H1 (cell line): ENCODE measurements around the gene BRSK2. TPM values are rescaled to one million over a fixed set of nuclear protein-coding genes. Genes with fewer than 3 reads are reported as not detected.

Experiments used
- ATF2 ChIP-seq: IDR thresholded peaks from 2 replicates; pipeline ENCODE4 v1.6.1; 2012; ENCODE audit warnings: low read length, inconsistent platforms
- CTCF ChIP-seq, 3 experiments: IDR thresholded peaks; 1 replicate in 2 of 3; 2 replicates in 1 of 3; pipeline versions ENCODE4 v1.5.1 to v1.6.1; 2011; ENCODE audit warnings: low read length in 3 of 3, mild to moderate bottlenecking in 3 of 3, inconsistent platforms in 2 of 3, low read depth in 1 of 3, moderate library complexity in 1 of 3; ENCODE audit not compliant: insufficient read depth in 1 of 3; ENCODE audit errors: control extremely low read depth in 1 of 3
- EP300 ChIP-seq, 2 experiments: IDR thresholded peaks; 1 replicate in 1 of 2; 2 replicates in 1 of 2; pipeline ENCODE4 v1.6.1; 2011 to 2012; ENCODE audit warnings: low read depth in 2 of 2, low read length in 2 of 2, mild to moderate bottlenecking in 2 of 2, borderline replicate concordance in 1 of 2, inconsistent platforms in 1 of 2, moderate library complexity in 1 of 2
- HDAC2 ChIP-seq, 2 experiments: fragments of 300-600 bp in 1 of 2; sonication (generic) in 1 of 2; IDR thresholded peaks; 2 replicates each; pipeline ENCODE4 v1.6.1; 2011 to 2012; ENCODE audit warnings: low read depth in 2 of 2, low read length in 2 of 2, mild to moderate bottlenecking in 2 of 2, moderate library complexity in 2 of 2, borderline replicate concordance in 1 of 2, inconsistent platforms in 1 of 2
- RXRA ChIP-seq: IDR thresholded peaks from 2 replicates; pipeline ENCODE4 v1.6.1; 2011; ENCODE audit warnings: low read depth, mild to moderate bottlenecking, low read length, moderate library complexity; ENCODE audit not compliant: insufficient read depth
- SP4 ChIP-seq: IDR thresholded peaks from 2 replicates; pipeline ENCODE4 v1.6.1; 2012; ENCODE audit warnings: low read length, inconsistent platforms
- polyA plus RNA-seq, 7 experiments: library from polyadenylated mRNA; depleted of rRNA in 3 of 7; stranded (reverse) in 5 of 7; unstranded in 2 of 7; fragments of >200 nt in 5 of 7; fragments of 200-250 nt in 2 of 7; gene quantifications; 1 replicate in 5 of 7; 2 replicates in 1 of 7; 4 replicates in 1 of 7; pipeline versions ENCODE4 v1.2.1 to v1.2.3, GENCODE V29; 2011 to 2013; ENCODE audit warnings: missing spikeins in 2 of 7, mixed read lengths in 2 of 7
- total RNA-seq: library from RNA; stranded (reverse); fragmentation: NEBNext Ultra II Directional; extraction: Animal tissue kit (Norgen Biotek cat#: 25700); gene quantifications from 2 replicates; pipeline ENCODE4 v1.2.1, GENCODE V29; 2021

Gene BRSK2
- total and polyA plus RNA-seq, 2 of the 8 experiments (the other 6 are each of a cell fraction or from before 2014, with no cell fraction given) = 17.3 to 27.1 TPM

- TF ChIP-seq HDAC2 (IDR thresholded peaks at IDR 0.05; ENCODE audit: borderline replicate concordance in 1 of 2, low read depth in 2 of 2, low read length in 2 of 2) = no peak
- TF ChIP-seq EP300 (IDR thresholded peaks at IDR 0.05; ENCODE audit: borderline replicate concordance in 1 of 2, low read depth in 2 of 2, low read length in 2 of 2) = no peak
- TF ChIP-seq SP4 = no peak
- TF ChIP-seq CTCF (IDR thresholded peaks at IDR 0.05; ENCODE audit: control extremely low read depth in 1 of 3, insufficient read depth in 1 of 3, low read depth in 1 of 3, low read length in 3 of 3) = peak in 2 of 3 experiments; percentile 46 to 51; a peak in 2 of 4 replicates
- TF ChIP-seq RXRA = no peak
- TF ChIP-seq ATF2 = no peak
Measured at GRCh38 chr11:1482581-1483444, 93.1 kb downstream of the BRSK2 start (continued).
